ENCODE results near the gene DHRS11. TPM values are rescaled to one million over a fixed set of nuclear protein-coding genes. Genes with fewer than 3 reads are reported as not detected.

Gene DHRS11
- total and polyA plus RNA-seq, 10 of the 15 experiments (the other 5 are each of a cell fraction or from before 2014, with no cell fraction given): 3.4 to 23.0 (median 14.5) TPM

- TF ChIP-seq ZBTB40 (IDR thresholded peaks at IDR 0.05; ENCODE audit: borderline replicate concordance) (no peak), SPI1 (IDR thresholded peaks at IDR 0.05; ENCODE audit: borderline replicate concordance, insufficient read depth, low read depth, low read length) (no peak)
These were observed 22.4 kb downstream of the DHRS11 start (continued) for GRCh38 chr17:36614081-36614480.

- CTCF ChIA-PET: interaction anchor here (2.6 to 3.4 kb wide), 2 partner anchors 12 to 13 kb away, joined by 6 to 15 read pairs; no protein-coding TSS in a partner anchor
- POLR2A ChIA-PET: no interaction called here
- Histone ChIP-seq H3K36me3 (ENCODE audit: control insufficient read depth in 2 of 2, insufficient read depth in 2 of 2, low read length in 1 of 2) (no peaks in the 10 kb centered on the region), H3K4me1 (ENCODE audit: control insufficient read depth, insufficient read depth, low read length) (no peaks in the 10 kb centered on the region), H3K79me2 (ENCODE audit: control insufficient read depth, insufficient read depth, low read length) (no peaks in the 10 kb centered on the region), H3K27ac (ENCODE audit: control insufficient read depth, insufficient read depth) (no peak overlapping the region), H3K9me3 (replicated peaks; ENCODE audit: control insufficient read depth, insufficient read depth, low read length) (no peaks in the 10 kb centered on the region), H3K4me2 (ENCODE audit: control insufficient read depth, insufficient read depth) (no peak overlapping the region), H3K9ac (ENCODE audit: control insufficient read depth, insufficient read depth, low read length) (no peak overlapping the region), H2AFZ (ENCODE audit: control insufficient read depth, low read depth, low read length) (no peak overlapping the region), H3K4me3 (no peak overlapping the region), H4K20me1 (ENCODE audit: control insufficient read depth, insufficient read depth) (no peaks in the 10 kb centered on the region), H3K27me3 (replicated peaks in 1 of 2; ENCODE audit: control insufficient read depth in 2 of 2, insufficient read depth in 2 of 2, low read length in 1 of 2) (no peaks in the 10 kb centered on the region)
- in situ Hi-C loops (cut with MboI) (loop anchor here (25.0 kb wide), 2 partner anchors 447 to 622 kb away; no protein-coding TSS in a partner anchor), intact Hi-C loops (cut with micrococcal nuclease; ENCODE audit: unreplicated experiment) (no loop called here)
- TF ChIP-seq HDGF (IDR thresholded peaks at IDR 0.05): no peak
- TF ChIP-seq ZNF687 (IDR thresholded peaks at IDR 0.05): no peak
- TF ChIP-seq FOXM1 (IDR thresholded peaks at IDR 0.05; ENCODE audit: low read depth, low read length): no peak
- no peak for TF ChIP-seq ATF7 (IDR thresholded peaks at IDR 0.05; ENCODE audit: low read depth)
- TF ChIP-seq STAT3 (IDR thresholded peaks at IDR 0.05; ENCODE audit: low read depth, low read length): no peak
- no peak for TF ChIP-seq E2F4 (IDR thresholded peaks at IDR 0.05; ENCODE audit: low read depth, low read length)
- TF ChIP-seq ZNF24 (IDR thresholded peaks at IDR 0.05): no peak
- no peak for TF ChIP-seq POLR2A (IDR thresholded peaks at IDR 0.05; ENCODE audit: low read depth, low read length)
- TF ChIP-seq RUNX3 (IDR thresholded peaks at IDR 0.05; ENCODE audit: low read length): no peak
- no peak for TF ChIP-seq NRF1 (conservative IDR thresholded peaks at IDR 0.05; ENCODE audit: low read depth, low read length)
- TF ChIP-seq SRF (IDR thresholded peaks at IDR 0.05; ENCODE audit: low read depth in 2 of 2, low read length in 2 of 2): no peak
- BruUV-seq (replicated peaks): no TSS peak
- SMC1A ChIA-PET (ENCODE audit: uncharacterized antibody, unreplicated experiment): no interaction called here
- RAD21 ChIA-PET (ENCODE audit: unreplicated experiment): interaction anchor here (1.6 kb wide), 1 partner anchor 12 kb away, joined by 5 read pairs; no protein-coding TSS in a partner anchor
- FAIRE-seq (no peak), DNase-seq (ENCODE audit: low read depth, low spot score) (no peak), ATAC-seq (no peak)
- WGBS (ENCODE audit: insufficient coverage, insufficient replicate concordance, low lambda C conversion rate, missing lambda C conversion rate): 55% methylated on average over 5 of the region's 5 CpGs
These were observed 23.3 kb downstream of the DHRS11 start for GRCh38 chr17:36614933-36615332.
